Daoy (cell line): ENCODE data around the gene VSIG4. TPM values are rescaled to one million over a fixed set of nuclear protein-coding genes. Genes with fewer than 3 reads are reported as not detected.

Experiments used
- DNase-seq: peaks from one replicate; pipeline ENCODE4 v3.0.0-alpha.2; 2015; ENCODE audit warnings: low read depth
- total RNA-seq: library from RNA; depleted of rRNA; stranded (reverse); fragments of >200 nt; shearing (Covaris generic); gene quantifications from 2 replicates; pipeline ENCODE4 v1.2.3, GENCODE V29; 2014

VSIG4 gene
- total RNA-seq, 1 experiment from 2014 or later: not detected

DNA sequence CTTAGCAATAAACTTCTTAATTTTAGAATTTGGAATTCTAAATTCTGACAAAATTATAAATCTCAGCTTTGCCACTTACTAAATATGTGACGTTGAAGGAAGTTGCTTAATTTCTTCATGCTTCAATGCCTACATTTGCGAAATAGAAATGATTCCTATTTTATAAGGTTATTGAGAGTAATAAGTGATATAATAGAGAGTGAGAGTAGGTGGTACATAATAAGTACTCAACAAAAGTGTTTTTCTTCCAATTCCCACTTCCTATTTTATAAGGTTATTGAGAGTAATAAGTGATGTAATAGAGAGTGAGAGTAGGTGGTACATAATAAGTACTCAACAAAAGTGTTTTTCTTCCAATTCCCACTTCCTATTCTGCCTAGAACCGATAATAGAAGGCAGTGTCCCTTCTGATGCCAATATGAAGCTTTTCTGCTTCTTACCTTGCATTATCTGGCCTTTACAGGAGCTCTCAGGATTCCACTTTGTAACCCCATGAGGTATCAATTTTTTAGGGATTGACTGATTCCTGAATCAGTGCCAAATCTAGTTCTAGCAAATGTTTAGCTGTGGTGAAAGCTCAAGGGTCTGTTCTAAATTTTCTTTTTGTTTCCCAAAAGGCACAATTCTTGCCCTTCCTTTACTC lies 31.4 kb downstream of the VSIG4 start:
- DNase-seq: no peak

DNA sequence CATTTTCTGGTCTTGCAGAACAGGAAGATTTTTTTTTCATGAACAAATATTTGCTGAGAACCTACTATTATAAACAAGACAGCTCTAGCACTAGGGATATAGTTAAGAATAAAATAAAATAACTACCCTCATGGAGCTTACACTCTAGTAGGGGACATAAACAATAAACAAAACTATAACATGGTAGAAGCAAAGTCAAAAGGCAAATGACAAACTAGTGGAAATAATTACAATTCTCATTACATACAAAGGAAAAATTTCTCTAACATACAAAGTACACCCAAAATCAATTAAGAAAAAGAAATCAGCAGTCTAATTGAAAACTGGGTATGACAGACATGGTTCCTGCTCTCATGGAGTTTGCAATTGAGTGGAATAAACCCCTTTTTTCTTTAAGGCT lies 32.0 kb downstream of the VSIG4 start:
- no peak for DNase-seq

DNA sequence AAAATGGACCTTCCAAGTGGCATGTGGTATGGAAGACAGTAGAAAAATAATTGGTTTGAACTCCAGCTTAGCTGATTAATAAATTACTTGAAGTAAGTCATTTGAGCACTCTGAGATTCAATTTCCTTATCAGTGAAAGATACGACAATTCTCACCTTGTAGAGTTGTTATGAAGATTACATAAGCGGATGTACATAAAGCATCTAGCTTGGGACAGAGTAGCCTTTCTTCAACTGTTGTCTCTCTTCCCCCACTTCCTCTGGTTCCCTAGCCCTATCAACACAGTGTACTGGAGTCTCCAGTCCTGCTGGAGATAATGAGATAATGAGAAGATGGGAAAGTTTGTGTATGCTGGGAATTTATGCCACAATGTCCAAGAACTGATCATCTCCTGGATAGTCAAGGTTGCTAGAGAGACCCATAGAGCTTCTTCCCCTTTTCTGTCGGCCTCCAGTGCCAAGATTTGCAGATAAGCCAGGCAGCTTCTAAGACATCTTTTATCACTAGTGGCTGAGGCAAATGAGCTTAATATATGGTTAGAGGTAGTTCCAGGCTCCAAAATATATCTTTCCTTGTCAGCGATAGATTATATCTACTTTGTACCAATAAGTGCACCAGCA lies 33.9 kb downstream of the VSIG4 start:
- no peak for DNase-seq

DNA sequence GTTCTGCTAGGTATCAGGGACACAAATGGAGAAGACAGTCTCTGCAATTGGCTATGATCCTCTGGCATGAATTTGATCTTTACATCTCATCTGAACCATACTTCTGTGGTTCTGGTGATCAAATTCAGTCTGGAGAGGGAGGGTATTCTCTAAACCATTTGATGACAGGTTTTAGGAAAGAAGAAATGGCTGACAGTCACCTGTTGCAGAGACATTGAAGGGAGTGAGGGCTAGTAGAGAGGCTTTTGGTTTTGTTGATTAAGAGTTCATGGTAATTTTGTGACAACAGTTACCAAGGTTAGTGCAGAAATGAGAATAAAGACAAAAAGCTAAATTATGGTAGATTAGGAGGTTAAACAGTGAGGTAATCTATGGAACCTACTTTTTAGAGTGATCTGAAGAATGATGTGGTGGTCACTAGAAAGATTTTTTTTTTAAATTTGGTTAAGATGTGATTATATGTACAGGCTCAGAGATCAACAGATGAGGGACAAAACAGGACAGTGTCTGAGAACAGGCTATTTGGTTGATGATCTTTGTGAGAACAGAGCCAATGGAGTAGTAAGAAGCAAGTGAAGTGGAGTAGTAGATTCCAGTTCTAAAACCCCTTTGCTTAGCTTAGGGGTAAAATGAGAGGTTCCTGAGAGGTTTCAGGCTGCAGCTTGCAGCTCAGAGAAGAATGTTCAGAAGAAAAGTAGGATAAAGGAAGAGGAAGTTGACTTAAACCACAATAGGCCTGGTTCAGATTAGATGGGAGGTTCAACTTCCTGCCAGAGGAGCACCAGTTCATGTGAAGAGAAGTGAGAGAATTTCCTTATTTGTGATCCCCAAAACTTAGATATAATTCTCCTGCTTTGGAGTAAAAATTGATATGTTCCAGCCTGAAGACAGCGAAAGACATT lies 34.7 kb downstream of the VSIG4 start:
- DNase-seq: no peak

DNA sequence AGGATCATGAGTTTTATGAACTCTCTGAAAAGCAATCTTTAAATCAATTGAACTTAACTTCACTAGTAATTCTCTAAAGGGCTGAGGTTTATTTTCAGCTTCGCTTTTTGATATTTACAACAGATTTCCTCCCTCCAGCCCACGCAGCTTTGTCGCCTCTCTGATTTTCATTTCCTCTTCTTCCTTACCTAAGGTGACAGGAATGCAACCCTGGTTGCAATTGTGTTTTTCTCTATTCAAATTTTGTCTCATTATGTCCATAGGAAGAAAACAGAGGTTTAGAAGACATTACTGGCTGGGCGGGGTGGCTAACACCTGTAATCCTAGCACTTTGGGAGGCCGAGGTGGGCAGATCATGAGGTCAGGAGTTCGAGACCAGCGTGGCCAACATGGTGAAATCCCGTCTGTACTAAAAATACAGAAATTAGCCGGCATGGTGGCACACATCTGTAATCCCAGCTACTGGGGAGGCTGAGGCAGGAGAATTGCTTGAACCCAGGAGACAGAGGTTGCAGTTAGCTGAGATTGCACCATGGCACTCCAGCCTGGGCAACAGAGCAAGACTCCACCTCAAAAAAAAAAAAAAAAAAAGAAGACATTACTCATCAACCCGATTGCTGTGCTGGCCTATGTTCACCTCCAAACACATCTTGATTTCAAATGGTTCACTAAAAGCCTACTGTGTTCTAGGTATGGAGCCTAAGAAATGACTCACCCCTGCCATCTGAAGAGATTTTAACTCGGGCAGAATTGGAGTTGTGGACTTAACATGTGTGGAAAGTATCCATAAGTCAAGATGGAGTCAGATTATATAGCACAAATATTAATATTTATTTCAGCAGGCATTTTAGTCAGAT lies 36.8 kb downstream of the VSIG4 start:
- DNase-seq: no peak

DNA sequence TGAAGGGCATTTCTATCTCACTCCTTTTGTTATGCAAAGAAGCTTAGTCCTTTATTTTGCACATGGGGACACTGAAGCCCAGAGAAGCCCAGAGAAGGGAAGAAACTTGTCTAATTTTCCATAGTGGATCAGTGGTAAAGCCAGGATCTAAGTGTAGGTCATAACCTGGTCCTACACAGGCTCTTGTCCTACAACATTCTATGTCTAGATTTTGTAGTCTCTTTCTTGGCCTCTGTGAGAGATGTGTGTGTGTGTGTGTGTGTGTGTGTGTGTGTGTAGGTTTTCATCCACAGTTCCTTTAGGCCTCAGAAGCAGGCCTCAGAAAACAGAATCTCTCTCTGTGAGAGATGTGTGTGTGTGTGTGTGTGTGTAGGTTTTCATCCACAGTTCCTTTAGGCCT lies 38.3 kb downstream of the VSIG4 start:
- DNase-seq: no peak

DNA sequence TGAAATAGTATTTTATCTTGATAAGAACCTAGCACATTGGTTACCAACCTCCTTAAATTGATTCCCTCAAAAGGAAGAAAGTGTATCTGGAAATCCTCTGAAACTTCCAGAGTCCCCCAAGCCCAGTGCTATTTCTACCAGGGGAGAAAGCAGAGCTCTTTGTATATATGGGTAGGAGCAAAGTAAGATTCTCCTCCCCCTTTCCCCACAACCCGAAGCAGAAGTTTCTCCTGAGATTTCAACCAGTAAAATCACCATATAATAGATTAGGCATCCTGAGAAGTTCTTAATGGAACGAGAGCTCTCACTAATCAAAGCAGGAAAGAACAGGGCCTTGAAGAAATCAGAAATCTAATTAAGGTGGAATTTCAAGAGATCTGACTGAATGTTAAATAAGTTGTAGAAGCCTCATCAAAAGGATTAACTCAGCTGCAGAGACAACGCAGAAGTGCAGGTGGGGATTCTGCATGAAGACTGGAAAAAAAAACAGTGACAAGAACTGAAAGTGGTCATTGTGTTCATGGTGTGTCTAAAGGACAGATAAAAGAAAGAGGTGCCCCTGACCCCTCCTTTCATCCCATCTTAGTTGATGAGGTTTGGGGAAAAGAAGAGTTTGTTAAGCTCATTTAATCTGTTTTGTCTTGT lies 39.1 kb downstream of the VSIG4 start:
- no peak for DNase-seq

DNA sequence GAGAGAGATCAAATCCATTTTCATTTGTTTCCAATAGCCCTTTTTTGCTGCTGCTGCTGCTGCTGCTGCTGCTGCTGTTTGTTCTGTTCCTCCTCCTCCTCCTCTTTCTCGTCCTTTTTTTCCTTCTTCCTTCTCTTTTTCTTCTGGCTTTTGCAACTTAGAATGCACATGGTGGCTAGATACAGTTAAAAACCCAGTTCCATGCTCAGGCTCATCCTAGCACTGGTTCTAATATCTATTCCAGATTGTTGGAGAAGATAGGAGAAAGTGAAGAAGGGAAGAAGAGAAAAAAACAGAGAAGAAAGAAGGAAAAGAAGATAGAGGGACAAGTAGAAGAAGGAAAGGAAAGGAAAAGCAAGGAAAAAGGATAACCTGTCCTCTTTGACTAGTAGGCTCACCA lies 39.7 kb downstream of the VSIG4 start:
- DNase-seq: no peak

DNA sequence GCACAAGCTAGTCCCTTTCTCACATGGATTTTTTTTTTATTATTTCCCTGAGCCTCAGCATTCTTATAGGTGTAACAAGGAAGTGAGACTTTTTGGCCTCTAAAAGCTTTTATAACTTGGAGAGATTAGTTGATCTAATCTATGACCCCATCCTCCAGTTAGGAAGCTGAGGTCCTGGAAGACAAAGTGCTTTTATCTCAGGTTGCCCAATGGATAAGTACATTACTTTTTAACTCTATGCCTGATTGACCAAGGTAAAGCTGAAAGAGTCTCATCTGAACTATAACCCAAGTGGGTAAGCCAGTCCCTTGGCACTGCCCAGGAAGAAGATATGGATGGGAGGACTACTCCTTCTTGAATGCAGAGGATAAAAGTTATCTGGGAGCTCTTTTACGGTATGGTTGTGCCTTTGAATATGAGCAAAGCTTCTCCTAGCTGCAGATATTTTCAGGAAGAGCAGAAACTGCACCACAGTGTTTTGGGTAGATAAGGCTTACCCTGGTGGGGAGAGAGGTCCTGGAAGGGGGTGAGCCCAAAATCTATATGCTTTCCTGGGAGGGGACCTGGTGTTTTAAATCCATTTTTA lies 40.2 kb downstream of the VSIG4 start:
- DNase-seq: no peak

DNA sequence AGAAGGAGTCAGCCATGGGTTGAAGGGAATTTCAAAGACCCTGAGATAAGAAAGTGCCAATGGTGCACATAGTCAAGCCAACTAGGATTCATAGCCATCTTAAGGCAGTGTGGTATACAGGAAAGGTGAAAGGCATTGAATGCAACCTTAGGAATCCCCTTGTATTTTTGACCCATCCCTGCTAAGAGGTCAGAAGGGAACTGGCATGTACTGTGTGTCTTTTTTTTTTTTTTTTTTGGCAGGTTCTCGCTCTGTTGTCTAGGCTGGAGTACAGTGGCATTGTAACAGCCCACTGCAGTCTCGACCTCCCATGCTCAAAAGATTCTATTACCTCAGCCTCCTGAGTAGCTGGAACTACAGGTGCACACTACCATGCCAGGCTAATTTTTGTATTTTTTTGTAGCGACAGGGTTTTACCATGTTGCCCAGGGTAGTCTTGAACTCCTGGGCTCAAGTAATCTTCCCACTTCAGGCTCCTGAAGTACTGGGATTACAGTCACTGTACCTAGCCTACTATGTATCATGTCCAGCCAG lies 40.8 kb downstream of the VSIG4 start:
- DNase-seq: no peak

DNA sequence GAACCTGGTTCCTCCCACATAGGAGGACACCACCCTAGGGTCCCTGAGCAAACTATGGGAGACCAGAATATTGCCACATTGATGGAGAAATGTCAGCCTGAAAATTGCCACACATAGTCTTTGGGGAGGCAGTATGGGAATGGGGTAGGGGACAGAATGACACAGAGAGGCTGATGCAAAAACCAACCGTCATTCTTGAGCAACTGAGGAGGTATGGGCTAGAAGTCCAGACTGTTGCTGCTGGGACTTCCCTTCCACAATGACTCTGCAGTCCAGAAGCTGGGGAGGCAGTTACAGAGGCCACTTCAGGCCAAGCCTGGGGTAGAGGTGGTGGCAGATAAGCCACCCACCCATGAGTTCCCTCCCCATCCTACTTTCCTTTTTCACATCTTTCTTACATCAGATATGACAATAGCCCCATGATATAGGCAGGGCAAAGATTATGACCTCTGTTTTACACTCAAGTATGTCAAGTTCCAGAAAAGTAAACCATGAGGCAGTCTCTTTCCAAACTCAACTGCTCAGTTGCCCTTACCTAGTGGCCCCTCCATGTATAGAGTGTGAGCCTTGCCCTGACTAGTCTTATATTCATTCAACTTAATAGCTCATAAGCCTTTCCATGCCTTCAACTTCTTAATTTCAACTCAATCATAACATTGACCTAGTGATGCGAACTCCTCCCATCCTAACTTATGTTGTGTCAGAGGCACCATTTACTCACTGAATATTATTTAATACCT lies 41.7 kb downstream of the VSIG4 start:
- DNase-seq: no peak

DNA sequence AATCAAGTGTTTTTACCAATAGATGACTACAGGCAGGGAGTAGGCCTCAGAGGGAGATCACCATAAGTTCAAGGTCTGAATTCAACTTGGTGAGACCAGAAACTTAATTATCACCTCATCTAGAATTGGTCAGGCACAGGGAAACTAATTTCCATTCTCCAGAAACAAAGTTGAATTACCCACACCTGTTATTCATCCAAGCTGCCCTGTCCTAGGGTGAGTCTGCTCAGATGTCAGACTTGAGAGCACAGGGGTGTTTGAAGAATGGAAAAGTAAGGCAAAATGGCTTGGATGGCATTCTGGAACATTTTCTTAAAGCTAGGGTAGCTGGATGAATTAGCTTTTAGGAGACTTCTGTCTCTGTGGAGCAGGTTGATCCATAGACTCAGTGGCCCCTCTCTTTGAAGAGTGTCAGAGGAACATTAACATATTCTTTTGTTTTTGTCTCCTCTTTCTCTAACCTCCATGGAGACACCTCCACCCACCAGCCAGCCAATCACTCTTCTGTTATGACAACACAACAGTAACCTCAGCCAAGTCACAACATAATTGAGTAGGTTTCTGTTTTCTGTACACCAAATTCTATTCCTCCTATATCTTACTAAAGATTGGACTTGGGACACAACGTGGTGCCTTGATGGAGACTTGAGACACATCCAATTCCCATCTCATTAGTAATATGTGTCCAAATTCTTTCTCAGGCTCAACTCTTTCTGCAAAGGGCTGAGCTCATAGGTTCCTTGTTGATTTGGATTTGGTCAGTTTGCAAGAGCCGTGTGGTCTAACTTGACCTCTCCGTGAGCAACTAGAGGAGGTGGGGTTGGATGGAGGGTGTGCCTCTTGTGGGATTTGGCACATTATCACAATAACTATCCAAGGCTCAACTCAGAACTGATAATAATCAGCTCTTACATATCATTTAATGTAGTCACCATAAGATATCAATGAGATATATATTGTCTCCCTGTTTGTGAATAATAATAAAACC lies 45.1 kb downstream of the VSIG4 start:
- no peak for DNase-seq

DNA sequence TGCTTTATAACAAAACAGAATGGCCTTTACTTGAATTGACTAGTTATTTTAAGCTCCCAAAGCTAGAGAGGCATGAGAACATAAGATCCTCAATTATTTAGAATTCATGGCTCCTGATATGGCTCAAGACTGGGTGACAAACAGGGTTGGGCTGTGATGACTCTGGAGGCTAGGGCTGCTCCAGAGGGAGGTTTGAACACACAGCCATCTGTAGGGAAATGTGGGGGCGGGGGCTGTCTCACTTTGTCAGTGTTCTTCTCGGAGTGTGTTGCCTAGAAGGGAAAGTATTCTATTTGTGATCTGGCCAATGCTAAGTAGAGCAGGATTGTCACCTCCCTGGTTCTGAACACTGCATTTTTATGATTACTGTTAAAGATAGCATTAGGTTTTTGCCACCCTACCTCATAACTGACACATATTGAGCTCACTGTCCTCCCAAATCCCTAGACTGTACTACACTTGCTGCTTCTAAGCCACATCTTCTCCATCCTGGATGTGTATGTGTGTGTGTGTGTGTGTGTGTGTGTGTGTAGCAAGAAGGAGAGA lies 45.9 kb downstream of the VSIG4 start:
- no peak for DNase-seq

DNA sequence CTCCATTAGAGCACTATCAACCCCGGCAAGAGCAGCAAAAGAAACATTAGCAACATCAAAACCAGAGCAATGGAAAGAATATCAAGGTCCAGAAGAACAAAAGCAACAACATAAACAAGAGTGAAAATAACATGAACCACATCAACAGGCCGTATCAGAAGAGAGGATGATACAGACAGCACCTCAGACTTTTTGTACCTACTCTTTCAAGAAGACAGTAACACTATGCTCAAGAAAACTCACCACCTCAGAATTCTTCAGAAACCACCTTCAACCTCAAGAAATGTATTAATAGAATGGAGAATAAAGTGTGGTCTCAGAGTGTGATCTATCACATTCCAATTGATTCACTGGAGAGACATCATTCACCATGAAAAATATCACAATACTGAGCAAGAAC lies 46.5 kb downstream of the VSIG4 start:
- no peak for DNase-seq

DNA sequence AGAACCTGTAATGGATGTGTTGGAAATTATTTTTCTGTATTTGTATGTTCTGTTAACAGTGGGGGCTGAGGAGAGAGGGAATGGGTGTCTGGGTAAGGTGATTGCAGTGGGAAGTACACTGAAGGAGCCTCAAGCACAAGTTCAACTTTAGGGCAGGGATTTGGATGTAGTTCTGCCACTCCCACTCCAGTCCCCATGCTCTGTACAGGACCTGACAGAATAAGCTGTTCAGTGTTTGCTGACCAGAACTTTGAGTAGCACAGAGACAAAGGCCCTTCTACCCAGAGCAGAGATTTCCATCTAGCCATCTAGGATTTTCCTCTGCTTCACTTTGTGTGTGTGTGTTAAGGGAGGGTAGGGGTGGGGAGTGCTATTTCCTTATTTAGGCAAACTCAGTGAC lies 49.2 kb downstream of the VSIG4 start:
- no peak for DNase-seq

DNA sequence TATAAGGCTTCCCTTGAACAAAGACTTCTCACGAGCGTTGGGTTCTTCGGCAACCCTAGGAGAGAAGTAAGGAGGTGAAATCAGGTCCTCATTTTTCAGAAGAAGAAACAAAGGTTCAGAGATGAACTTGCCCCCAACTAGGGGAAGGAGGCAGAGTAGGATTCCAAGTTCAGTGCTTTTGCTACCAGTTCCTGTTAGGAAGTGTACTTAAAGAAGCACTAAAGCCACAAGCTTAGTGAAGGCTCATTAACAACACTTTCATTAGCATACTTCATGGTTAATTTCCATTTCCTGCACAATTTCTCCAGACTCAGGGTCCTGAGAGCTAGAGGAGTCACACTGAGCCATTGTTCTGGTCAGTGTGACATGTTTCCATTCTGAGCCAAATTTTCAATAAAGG lies 52.1 kb downstream of the VSIG4 start:
- DNase-seq: no peak

DNA sequence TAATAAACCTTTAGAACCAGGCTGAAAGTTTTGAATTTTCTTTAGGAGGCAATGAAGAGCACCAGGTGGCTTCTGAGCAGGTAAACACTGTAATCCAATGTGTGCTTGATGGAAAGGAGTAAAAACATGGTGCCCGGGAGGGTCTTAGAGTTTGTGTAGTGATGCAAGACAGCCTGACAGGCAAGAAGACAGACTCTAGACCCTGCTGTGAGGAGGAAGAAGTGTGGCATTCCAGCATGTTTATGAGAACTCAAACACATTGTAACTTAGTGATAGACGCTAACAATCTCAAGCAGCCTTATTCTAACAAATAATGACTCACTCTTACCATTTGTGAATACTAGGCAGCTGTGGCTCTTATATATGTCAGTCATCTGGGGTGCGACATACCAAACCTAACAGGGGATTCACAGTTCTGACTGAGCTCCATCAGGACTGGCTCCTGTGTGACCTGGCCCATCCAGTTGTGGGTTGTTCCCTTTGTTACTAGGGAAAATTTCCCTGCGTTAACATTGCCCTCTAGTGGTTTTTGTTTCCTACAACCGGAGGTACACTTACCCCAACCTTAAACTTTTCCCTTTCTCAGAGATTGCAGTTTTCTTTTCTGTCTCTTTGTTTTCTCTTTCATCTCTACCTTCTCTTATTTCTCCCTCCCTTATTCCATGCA lies 53.8 kb downstream of the VSIG4 start:
- peak; percentile 7 for DNase-seq

DNA sequence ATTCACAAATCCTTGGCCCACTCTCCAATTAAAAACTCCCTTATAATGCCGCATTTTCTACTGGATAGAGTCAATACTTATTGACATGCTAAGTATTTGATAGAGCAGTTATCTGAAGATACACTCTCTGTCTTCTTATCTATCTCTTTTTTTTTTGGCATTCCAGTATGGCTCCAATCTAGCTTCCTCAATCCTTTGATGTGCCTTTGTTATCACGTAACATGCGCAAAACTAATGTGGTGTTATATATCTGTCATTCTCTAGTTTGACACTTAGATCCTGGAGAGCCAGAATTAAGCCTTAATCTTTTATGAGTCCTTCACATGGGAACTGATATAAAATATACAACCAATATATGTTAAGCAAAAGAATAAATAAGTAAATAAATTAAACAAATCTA lies 54.7 kb downstream of the VSIG4 start:
- no peak for DNase-seq
